HG03103 (cell line): ENCODE measurements around the gene IVD.

Experiments used
- ATAC-seq: cut with Tn5 transposase; IDR thresholded peaks from one replicate; pipeline ENCODE4 v1.9.1; 2021; ENCODE audit warnings: low read depth; ENCODE audit not compliant: unreplicated experiment

The IVD gene

DNA sequence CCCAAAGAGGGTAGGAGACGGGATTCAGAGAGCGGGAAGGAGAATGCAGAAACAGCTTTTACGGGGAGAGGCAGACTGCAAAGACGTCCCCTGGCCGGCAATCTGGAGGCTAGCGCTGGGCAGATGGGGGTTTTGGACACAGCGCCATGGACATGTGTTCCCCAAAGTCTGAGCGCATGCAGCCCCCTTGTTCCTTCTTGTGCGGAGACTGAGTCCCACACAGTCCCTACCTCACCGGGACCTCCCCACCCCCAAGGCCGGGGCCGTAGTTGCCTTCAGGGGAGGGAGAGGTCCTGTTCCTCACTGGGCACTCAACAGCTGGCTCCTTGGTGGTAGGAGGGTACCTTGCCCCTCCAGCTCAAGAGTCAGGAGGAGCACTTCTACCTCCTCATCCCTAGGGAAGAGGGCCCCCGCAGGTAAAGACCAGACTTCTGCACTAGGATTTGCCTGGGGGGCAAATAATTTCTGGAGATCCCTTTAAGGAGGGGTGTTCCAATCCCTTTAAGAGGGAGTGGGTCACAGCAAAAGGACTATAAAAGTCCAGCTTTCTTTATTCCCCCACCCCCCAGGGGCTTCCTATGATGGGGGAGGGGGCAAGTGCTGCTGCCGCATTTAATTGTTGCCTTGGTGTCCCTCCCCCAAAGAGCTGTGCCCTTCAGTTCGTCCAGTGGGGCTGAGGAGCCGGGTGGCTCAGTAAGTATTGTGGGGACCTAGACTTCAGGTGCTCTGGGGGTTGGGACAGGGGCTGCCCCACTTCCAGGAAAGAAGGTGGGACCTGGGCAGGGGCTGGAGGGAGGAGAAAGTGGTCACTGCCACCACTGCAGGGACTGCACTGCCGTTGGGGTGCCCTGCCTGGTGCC, 31.5 kb downstream of the IVD start:
- no peak for ATAC-seq

DNA sequence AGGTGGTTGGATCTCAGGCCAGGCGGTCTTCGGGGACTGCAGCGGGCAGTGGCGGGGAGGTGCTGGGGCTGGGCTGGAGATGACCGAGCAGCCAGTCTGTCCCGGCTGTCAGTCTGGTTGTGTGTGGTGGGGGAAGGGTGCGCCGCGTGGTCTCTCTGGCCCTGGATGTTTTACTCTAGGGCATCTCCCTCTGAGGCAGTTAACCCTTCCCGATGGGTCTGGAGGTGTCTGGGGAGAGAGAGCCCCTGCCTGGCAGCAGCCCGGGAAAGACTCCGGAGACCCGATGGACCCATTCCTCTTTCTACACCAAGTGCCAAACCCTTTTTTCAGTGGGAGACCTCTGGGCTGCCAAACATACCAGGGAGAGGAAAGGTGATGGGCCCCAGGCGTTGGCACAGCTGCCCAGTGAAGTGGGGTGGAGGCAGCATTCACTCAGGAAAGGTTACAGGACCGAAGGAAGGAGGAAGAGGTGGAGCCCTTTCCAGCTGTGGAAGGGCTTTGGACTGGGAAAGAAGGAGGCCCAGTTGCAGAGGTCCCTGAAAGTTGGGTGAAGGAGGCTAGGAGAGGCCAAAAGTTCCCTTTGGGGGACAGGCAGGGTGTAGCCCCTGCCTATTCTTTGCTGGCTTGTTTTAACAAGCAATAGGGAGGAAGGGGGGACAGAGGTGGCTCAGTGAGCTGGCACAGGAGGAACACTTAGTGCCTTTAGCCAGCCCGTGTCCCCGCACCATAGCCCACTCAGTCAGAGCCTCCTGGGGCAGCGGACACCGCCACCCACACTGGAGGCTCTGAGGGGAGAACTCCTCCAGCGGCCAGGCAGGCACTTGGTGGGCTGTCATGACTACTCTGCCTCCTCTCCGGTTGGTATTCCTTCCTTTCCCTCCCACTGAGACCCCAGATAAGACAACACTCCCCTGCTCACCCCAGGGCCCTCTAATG, 32.4 kb downstream of the IVD start:
- ATAC-seq, result no peak

DNA sequence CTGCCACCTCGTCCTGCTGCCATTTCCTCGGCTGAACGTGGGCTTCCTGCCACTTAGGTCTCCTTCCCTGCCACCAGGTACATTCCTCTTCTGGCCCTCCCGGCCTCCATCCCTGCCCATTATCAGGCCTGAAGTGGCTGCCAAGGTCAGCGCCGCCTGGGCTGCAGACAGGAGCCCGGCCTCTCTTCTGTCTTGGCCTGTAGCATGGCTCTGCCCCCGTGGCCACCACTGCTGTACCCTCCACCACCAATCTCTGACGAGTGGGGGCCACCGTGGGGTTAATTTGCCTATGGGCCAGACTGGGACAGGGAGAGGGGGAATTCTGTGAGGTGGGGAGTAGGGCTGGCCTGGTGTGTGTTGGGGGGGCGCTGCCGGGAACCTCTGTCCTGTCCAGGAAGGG, 33.1 kb downstream of the IVD start:
- ATAC-seq, result no peak

DNA sequence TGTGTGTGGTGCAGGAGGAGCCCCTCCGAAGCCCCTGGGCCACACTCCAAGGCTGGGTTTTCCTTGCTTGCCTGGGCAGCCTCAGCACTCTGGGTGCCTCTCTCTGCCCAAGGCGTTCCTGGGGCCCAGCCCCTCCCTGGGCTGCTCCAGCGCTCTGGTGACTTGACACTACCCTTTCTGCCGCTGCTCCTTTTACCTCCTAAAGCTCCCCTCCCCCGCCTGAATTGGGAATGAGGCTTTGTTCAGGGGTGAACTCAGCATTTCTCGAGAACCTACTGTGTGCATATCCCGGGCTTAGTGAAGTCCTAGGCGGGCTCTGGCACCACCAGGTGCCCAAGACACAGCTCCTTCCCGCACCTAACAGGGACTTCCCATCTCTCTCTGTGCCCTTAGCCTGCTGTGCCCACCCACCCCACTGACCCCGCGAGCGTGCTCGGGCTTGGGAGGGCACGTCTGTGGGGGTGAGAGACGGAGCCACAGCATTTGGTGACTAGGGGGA, 33.9 kb downstream of the IVD start:
- no peak for ATAC-seq

DNA sequence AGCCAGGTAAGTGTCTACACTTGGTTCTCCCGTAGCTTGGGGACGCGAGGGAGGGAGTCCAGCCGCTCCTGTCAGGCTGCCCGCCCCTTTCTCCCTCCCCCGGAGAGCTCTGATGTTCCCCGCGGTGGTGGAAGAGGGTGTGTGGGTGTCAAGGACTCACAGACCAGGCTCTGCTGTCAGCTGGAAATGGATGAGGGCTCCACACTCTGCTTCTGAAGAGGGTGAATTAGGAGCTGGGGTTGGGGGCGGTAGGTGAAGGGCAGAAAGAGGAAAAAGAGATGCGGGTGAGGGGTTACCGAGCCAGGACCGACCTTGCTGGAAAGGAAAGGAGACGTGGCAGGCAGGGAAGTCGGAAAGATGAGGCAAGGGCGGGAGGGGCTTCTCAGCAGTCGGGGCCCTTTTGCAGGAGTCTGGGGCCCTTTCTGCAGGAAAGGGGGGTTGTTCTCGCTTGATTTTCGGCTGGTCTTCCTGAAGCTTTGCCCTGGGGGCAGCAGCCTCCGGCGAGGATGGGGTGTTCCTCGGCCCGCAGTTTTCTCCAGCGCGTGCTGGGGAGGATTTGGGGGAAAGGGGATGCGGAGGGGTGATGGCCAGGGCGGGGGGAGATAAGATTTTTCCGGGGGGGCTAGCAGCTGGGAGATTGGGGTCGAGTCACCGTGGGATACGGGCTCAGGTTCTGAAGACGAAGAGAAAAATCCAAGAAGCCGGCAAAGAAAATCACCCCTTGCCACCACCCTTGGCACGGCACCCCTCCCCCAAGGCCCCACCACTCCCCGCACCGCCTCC, 34.6 kb downstream of the IVD start:
- no peak for ATAC-seq

DNA sequence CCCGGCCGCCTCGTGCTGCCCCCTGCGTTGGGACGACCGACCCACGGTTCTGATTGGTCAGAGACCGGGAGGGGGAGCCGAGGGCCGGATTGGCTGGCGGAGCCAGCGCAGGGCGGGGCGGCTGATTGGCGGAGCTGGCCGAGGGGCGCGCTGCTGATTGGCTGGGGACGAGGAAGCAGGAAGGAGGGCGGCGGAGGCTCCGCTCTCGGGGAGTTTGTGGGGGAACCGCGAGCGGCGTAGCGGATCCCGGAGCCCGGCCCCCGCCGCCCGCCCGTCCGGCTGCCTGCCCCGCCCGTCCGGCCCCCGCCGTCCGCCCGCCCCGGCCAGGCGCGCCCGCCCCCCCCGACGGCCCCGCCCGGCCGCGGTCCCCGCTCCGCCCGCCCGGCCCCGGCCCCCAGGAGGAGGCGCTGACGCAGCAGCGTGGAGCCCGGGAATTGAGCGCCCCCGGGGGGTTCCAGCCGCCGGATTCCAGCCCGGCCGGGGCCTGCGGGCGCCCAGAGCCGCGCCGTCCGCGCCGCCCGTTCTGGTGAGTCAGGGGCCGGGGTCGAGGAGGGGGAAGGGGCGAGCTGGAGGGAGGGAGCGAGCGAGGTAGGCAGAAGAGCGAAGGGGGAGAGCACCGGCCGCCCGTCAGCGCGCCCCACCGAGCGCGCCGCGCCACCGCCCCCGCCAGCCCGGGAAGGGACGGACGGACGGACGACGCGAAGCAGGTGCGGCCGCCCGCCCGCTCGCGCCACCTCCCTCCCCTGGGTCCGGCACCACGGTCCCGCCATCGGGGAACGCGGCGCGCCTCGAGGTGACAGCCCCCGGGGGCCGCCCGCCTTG, 35.4 kb downstream of the IVD start, which contains the start of gene BAHD1:
TSS of gene BAHD1 (plus strand) at position 211 of the 822 bp plus-strand sequence. CDS start 17,512 bp downstream, outside the sequence.
- peak; percentile 84 for ATAC-seq

DNA sequence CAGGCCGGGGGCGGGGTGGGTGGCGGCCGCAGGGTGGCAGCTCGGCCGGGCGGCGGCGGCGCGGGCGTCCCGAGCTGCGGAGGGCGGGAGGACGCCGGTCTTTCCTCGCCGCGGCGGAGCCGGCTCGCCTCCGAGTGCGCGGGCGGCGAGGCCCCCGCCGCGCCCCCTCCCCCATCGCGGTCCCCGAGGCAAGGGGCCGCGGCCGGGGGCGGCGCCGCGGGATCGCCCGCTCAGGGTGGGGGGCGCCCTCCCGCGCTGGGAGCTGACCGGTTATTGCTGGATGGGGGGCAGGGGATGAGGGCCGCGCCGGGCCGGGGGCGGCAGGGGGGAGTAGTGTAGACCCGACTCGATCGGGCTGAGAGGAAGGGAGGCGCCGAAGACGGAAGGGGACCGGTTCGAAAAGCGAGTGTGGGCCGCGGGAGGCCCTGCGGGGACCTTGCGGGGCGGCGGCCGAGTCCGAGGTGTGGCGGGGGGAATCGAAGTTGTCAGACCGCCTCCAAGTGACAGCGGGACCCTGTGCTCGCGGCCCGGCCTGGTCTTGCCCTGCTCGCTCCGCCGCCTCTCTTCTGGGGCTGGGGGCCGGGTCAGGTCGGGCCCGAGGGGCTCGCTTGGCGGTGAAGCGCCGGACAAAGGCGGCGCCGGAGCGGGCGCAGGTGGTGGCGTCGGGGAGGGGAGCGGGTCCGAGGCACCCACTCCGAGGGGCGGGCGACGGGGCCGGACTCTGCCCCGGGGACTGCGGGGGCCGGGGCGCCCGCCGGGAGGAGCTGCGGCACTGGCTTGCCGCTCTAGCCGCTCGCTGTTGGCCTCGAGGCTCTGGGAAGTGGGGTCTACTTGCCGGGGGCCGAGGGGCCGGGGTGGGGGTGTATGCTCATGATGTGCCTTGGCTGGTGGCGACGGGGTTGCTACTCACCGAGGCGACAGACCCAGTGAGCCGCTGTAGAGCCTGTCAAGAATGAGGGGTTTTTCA, 36.3 kb downstream of the IVD start:
- no peak for ATAC-seq

DNA sequence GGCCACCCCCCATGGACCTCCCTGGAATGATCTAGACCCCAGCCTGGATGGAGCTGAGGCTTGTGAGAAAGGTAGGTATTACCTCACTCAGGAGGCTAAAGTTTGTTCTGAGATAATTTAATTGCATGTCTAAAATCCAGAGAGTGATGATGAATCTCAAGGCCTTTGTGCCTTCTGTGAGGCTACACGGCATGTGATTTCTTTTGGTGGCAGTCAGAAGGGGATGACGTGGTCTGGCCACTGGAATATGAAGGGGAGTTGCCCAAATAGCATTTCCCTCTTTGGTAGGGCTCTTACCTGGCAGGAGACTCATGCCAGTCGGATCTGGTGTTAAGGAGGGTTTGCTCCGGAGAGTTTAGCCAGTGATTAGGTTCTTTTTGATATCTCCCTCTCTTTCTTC, 37.7 kb downstream of the IVD start:
- ATAC-seq, result no peak

DNA sequence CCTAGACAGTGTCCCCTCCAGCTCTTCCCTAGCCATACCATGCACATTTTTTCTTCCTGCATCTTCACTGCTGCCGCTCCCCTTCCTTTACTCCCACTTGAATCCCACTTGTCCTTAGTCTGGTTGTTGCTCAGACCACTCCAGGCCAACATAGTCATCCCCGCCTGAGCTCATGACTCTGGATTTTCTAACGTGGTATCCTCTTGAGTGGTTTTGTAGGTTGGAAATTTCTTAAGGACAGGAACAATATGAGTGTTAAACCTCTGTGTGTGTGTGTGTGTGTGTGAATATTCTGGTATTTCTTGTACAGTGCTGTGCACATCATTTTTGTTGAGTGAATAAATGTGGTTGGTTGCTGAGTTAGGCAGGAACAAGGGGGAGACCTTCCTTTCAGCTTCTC, 38.3 kb downstream of the IVD start:
- ATAC-seq, result no peak

DNA sequence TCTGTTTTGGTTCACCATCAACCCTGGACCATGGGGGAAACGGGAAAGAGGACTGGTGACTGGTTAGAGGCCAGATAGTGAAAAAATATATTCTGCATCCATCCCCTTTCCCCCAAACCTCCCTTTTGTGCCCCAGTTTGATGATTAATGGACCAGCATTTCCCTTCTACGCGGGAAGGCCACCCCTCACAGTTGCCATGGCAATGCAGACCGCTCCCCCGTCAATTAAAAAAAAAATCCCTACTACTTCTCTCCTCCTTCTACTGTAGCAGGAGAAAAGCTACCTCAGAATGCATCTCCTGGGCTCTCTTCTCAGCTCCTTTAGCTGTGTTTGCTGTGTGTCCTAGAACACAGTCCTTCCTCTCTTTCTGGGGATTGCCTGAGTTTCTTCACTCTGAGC, 39.1 kb downstream of the IVD start:
- no peak for ATAC-seq

DNA sequence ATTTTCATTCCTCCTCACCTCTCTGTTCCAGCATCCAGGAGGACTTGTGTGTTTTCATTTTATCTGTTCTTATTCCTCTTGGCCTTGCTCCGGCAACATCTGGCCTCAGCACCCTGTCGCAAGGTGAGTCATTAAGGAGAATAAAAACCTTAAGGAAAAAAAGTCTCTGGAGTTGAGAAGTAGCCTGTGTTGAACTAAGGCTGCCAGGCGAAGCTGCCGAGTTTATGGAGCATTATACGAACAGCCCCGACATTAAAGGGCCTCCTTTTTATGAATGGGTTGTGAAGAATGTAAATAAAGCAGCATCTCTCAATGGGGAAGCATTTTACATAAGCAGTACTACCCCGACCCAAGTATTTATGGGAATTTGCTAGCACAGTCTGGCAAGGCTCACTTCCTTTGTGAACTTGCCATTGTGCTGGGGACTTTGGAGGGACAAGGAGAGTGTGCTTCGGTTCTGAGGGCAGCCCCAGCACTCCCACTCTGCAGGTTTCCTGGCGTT, 39.9 kb downstream of the IVD start:
- no peak for ATAC-seq

DNA sequence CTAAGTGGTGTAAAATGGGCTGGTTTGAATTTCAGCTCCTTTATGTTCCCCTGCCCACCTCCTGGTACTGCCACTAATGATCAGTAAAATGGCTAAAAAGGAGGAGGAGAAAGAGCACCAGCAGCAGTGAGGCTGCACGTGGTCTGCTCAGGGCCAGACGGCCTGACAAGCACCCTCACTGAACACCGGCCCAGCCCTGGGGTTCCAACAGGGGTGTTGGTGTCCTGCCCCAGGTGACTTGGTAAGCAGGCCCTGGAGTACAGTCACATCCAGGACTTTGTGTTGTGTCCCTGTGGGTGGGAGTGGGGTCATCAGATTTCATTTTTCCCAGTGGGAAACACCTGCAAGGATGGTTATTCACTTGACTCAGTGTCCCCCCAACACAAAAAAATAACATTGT, 40.5 kb downstream of the IVD start:
- no peak for ATAC-seq

DNA sequence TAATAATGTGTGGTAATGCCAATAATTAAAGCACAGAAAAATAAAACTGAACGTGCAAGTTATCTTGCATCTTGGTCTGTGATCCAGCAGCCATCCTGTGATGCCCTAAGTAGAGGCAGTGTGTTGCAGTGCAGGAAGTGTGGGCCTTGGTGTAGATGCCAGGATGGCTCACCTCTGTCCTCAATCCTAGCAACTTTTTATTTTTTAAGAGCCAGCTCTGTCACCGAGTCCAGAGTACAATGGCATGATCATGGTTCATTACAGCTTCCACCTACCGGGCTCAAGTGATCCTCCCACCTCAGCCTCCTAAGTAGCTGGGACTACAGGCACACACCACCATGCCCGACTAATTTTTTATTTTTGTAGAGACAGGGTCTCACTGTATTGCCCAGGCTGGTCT, 42.8 kb downstream of the IVD start:
- no peak for ATAC-seq

DNA sequence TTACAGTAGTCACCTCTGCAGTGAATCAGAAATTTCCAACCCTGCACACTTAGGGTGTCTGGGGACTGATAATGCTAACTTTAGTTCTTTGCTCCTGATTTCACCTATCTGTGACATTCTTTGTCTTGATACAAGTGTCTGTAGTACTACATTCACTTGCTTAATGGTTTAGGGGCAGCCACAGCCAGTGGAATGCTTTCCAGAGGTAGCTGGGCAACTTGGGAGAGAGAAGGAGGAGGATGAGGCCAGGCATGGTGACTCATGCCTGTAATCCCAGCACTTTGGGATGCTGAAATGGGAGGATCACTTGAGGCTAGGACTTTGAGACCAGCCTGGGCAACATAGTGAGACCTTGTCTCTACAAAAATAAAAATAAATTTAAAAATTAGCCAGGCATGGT, 43.7 kb downstream of the IVD start:
- ATAC-seq, result no peak

DNA sequence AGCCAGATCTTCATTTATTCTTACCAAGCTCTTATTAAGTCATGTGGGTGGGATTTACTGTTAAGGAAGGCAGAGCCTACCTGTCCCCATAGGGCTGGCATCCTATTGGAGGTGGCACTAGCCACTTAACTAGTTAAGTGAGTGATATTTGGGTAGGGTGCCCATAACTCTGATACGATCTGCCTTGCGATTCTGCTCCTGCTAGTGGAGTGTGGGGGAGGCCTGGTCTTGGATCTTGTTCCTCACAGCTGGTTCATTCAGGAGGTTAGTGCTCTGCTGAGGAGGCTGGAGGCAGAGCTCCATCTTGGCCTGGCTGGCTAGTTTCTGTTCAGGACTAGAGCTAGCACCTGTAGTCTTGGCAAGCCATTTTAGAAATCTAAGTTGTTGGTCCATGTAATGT, 44.5 kb downstream of the IVD start:
- ATAC-seq, result no peak

DNA sequence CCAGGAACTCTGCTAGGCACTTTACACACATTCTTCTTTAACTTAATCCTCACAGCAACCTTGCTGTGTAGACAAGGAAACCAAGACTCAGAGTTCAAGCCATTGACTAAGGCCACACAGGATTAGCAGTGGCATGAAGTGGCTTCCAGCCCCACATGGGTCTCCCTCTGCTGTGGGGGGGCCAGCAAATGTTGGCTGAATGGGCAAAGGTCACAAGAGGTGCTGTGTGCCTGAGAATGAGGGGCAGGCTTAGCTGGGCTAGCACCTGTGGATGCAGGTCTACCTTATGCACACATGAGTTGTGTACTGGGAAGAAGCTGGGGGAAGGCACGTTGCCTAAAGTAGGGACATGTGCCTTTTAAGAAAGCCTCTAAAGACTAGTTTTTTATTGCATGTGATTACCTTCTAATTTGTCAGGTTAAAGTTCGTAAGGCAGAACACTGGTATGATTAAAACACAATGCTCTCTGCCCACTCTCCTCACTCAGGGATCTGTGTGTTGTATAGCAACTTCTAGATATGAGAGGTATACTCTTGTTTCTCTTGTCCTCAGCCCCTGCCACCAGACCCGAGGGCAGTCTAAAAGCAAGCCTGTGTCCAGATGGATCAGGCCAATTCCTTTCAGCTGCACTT, 46.0 kb downstream of the IVD start:
- no peak for ATAC-seq

DNA sequence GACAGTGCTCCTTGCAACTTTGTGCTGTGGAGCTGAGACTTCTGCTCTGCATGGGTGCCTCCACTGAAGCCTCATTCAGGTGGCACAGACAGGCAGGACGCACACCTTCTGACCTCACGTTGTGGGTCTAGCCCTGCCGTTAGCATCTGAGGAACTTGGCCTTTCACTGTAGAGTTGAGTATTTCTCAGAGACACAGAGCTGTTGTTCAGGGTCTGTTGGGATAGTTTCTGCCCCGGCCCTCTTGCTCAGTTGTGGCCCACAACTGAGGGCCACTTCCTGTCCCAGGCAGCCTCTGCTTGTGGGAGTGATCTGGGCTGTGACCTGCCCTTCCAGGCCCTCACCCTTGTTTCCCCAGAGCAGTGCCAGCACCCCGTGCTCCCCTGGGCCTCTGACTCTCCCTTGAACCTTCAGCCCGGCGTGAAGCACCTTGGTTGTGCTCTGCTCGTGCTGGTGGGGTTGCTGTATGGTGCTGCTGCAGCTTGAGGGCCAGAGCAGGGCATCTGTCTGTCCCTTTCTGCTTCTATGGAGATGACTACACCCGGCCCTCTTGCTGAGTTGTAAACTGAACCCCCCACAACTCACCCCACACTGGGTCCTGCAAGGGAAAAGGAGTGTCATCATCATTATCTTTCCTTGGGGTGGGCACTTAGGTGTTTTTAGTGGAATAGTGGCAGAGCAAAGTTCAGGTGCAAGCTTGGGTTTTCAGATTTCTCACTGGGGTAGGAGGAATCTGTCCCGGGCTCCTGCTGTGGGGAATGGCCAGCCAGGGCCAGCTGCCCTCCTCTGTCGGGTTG, 46.9 kb downstream of the IVD start:
- ATAC-seq, result no peak
